OCI-LY3 (cell line): ENCODE data around the gene SMARCA5.

Experiments
- H2AFZ ChIP-seq: fragments of 200-600, 300-600 bp; shearing (Covaris generic); 2 replicates; pipeline ENCODE4 v1.6.0; 2014; ENCODE audit warnings: antibody characterized with exemption, low read depth, low read length
- H3K27ac ChIP-seq: fragments of 200-600, 300-600 bp; sonication (generic); 2 replicates; pipeline ENCODE4 v1.5.1; 2014; ENCODE audit warnings: mild to moderate bottlenecking, low read length, moderate library complexity, mixed read lengths
- H3K27me3 ChIP-seq: fragments of 200-600, 300-600 bp; sonication (generic); 2 replicates; pipeline ENCODE4 v1.6.1; 2014; ENCODE audit warnings: low read depth, low read length, mixed read lengths
- H3K36me3 ChIP-seq: fragments of 200-600, 300-600 bp; sonication (generic); replicated peaks from 2 replicates; pipeline ENCODE3; 2014; ENCODE audit warnings: low read depth, low read length, mixed read lengths
- H3K4me1 ChIP-seq: fragments of 300-600, 200-600 bp; sonication (generic); 2 replicates; pipeline ENCODE4 v1.6.1; 2014; ENCODE audit warnings: low read length, mixed read lengths
- H3K4me2 ChIP-seq: fragments of 200-600, 300-600 bp; sonication (generic); 2 replicates; pipeline ENCODE4 v1.6.1; 2014; ENCODE audit warnings: low read length, mixed read lengths
- H3K4me3 ChIP-seq: fragments of 300-600, 200-600 bp; sonication (generic); 2 replicates; pipeline ENCODE4 v1.5.1; 2014; ENCODE audit warnings: antibody characterized with exemption, mild to moderate bottlenecking, low read length, moderate library complexity
- H3K79me2 ChIP-seq: fragments of 300-600, 200-600 bp; shearing (Covaris generic); 2 replicates; pipeline ENCODE4 v1.6.1; 2014; ENCODE audit warnings: mild to moderate bottlenecking, low read length, mixed read lengths
- H3K9ac ChIP-seq: fragments of 300-600, 200-600 bp; shearing (Covaris generic); 2 replicates; pipeline ENCODE4 v1.6.0; 2014; ENCODE audit warnings: mild to moderate bottlenecking, low read length, moderate library complexity
- H3K9me3 ChIP-seq: fragments of 200-600, 300-600 bp; shearing (Covaris generic); 2 replicates; pipeline ENCODE4 v1.6.1; 2014; ENCODE audit warnings: low read length, mixed read lengths; ENCODE audit not compliant: insufficient read depth
- H4K20me1 ChIP-seq: fragments of 200-600, 300-600 bp; sonication (generic); 2 replicates; pipeline ENCODE4 v1.6.1; 2016; ENCODE audit warnings: low read length, mixed read lengths; ENCODE audit not compliant: insufficient read depth
- EZH2phosphoT487 ChIP-seq: fragments of 200-600 bp; shearing (Covaris generic); IDR thresholded peaks from 2 replicates; pipeline ENCODE4 v1.6.1; 2018; ENCODE audit warnings: antibody characterized with exemption, mixed run types, low read depth
- TF ChIP-seq, protein P1 (sequence below): fragments of 200-600, 300-600 bp; sonication (generic); IDR thresholded peaks from 2 replicates; pipeline ENCODE4 v1.5.1; 2014; ENCODE audit warnings: antibody characterized with exemption, low read length, low read depth

The SMARCA5 gene

GRCh38 chr4:143498021-143498420 is 15.5 kb upstream of the SMARCA5 start:
- H2AFZ ChIP-seq: no peak overlapping the region
- no peaks in the 10 kb centered on the region for H3K27me3 ChIP-seq
- no peaks in the 10 kb centered on the region for H3K79me2 ChIP-seq
- H3K9me3 ChIP-seq: 0 out of 2 replicates have a peak, but pooled peaks cover 5% of the 10 kb centered on the region
- no peaks in the 10 kb centered on the region for H4K20me1 ChIP-seq
- no peak overlapping the region for H3K27ac ChIP-seq
- no peaks in the 10 kb centered on the region for H3K4me1 ChIP-seq
- no peak overlapping the region for H3K4me3 ChIP-seq
- H3K4me2 ChIP-seq: no peak overlapping the region
- TF ChIP-seq EZH2phosphoT487: no peak
- TF ChIP-seq, protein P1, sequence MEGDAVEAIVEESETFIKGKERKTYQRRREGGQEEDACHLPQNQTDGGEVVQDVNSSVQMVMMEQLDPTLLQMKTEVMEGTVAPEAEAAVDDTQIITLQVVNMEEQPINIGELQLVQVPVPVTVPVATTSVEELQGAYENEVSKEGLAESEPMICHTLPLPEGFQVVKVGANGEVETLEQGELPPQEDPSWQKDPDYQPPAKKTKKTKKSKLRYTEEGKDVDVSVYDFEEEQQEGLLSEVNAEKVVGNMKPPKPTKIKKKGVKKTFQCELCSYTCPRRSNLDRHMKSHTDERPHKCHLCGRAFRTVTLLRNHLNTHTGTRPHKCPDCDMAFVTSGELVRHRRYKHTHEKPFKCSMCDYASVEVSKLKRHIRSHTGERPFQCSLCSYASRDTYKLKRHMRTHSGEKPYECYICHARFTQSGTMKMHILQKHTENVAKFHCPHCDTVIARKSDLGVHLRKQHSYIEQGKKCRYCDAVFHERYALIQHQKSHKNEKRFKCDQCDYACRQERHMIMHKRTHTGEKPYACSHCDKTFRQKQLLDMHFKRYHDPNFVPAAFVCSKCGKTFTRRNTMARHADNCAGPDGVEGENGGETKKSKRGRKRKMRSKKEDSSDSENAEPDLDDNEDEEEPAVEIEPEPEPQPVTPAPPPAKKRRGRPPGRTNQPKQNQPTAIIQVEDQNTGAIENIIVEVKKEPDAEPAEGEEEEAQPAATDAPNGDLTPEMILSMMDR: no peak
- H3K9ac ChIP-seq: no peak overlapping the region
- no peaks in the 10 kb centered on the region for H3K36me3 ChIP-seq

- Histone ChIP-seq H4K20me1 (no peaks in the 10 kb centered on the region), H3K9ac (no peak overlapping the region), H3K9me3 (0 out of 2 replicates have a peak, but pooled peaks cover 5% of the 10 kb centered on the region), H3K27me3 (no peaks in the 10 kb centered on the region), H3K4me2 (no peak overlapping the region), H3K36me3 (no peaks in the 10 kb centered on the region), H2AFZ (peak overlapping the region; percentile 15; the same call in 1 of the 2 replicates), H3K27ac (no peak overlapping the region), H3K4me3 (no peak overlapping the region), H3K79me2 (no peaks in the 10 kb centered on the region), H3K4me1 (no peaks in the 10 kb centered on the region)
- TF ChIP-seq, protein P1: no peak
- TF ChIP-seq EZH2phosphoT487: no peak
Measured at GRCh38 chr4:143502231-143502630, 11.3 kb upstream of the SMARCA5 start.

- no peak overlapping the region for H3K4me2 ChIP-seq
- H4K20me1 ChIP-seq: no peaks in the 10 kb centered on the region
- H3K9ac ChIP-seq: no peak overlapping the region
- H3K27me3 ChIP-seq: peaks cover 8% of the 10 kb centered on the region; the same call in 1 of the 2 replicates
- H3K36me3 ChIP-seq: no peaks in the 10 kb centered on the region
- no peaks in the 10 kb centered on the region for H3K79me2 ChIP-seq
- H3K9me3 ChIP-seq: no peaks in the 10 kb centered on the region
- no peak overlapping the region for H2AFZ ChIP-seq
- no peak overlapping the region for H3K4me3 ChIP-seq
- H3K27ac ChIP-seq: no peak overlapping the region
- H3K4me1 ChIP-seq: no peaks in the 10 kb centered on the region
- TF ChIP-seq, protein P1: no peak
- no peak for TF ChIP-seq EZH2phosphoT487
Measured at GRCh38 chr4:143506031-143506430, 7.5 kb upstream of the SMARCA5 start.

DNA sequence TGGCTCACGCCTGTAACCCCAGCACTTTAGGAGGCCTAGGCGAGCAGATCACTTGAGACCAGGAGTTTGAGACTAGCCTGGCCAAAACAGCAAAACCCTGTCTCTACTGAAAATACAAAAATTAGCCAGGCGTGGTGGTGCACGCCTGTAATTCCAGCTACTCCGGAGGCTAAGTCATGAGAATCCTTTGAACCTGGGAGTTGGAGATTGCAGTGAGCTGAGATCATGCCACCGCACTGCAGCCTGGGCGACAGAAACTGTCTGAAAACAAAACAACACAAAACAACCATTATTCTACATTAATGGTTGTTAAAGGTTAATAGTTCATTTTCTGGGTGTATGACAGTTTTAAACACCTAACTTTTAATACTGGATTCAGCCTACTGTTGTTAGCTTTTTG is 1.6 kb upstream of the SMARCA5 start:
- Histone ChIP-seq H3K9me3 (no peaks in the 10 kb centered on the region), H3K4me2 (no peak overlapping the region), H3K27me3 (peaks cover 8% of the 10 kb centered on the region; the same call in 1 of the 2 replicates), H3K79me2 (peaks cover 35% of the 10 kb centered on the region), H2AFZ (peak overlapping the region; percentile 95; the same call in 1 of the 2 replicates), H4K20me1 (peaks cover 29% of the 10 kb centered on the region), H3K9ac (no peak overlapping the region), H3K4me3 (no peak overlapping the region), H3K4me1 (peaks cover 26% of the 10 kb centered on the region), H3K36me3 (peaks cover 7% of the 10 kb centered on the region), H3K27ac (no peak overlapping the region)
- TF ChIP-seq, protein P1: no peak
- no peak for TF ChIP-seq EZH2phosphoT487
